Heart left ventricle (tissue), 16 donors: ENCODE measurements around the gene PLD6. TPM values are rescaled to one million over a fixed set of nuclear protein-coding genes. Genes with fewer than 3 reads are reported as not detected.

Experiments
- ATAC-seq, 4 donors: fragments of 200-7000 bp; cut with Tn5 transposase; one replicate each; pipeline ENCODE4 v1.9.1; 2020 to 2022; ENCODE audit warnings: moderate library complexity in 4 of 4, mild to moderate bottlenecking in 3 of 4, moderate number of reproducible peaks in 1 of 4
- DNase-seq, 5 donors: peaks; one replicate each; pipeline ENCODE4 v3.0.0-alpha.2; 2020
- H3K27ac ChIP-seq, 12 donors: fragments of 200-600 bp; sonication (generic) in 4 of 12; one replicate each; pipeline versions ENCODE4 v1.5.0 to v1.8.0; 2016 to 2022; ENCODE audit warnings: mild to moderate bottlenecking in 2 of 12
- H3K27me3 ChIP-seq, 9 donors: fragments of 200-600 bp; sonication (generic) in 2 of 9; one replicate each; pipeline versions ENCODE4 v1.5.1 to v1.8.0; 2016 to 2022; ENCODE audit warnings: mild to moderate bottlenecking in 3 of 9
- H3K36me3 ChIP-seq, 9 donors: fragments of 200-600 bp; sonication (generic) in 2 of 9; one replicate each; pipeline versions ENCODE4 v1.5.0 to v1.8.0; 2018 to 2022; ENCODE audit warnings: mild to moderate bottlenecking in 2 of 9
- H3K4me1 ChIP-seq, 12 donors: fragments of 200-600 bp; sonication (generic) in 4 of 12; one replicate each; pipeline versions ENCODE4 v1.5.0 to v1.8.0; 2016 to 2022; ENCODE audit warnings: mild to moderate bottlenecking in 3 of 12
- H3K4me3 ChIP-seq, 12 donors: fragments of 200-600 bp; sonication (generic) in 4 of 12; one replicate each; pipeline versions ENCODE4 v1.5.0 to v1.8.0; 2017 to 2022; ENCODE audit warnings: mild to moderate bottlenecking in 9 of 12, moderate library complexity in 4 of 12
- H3K9me3 ChIP-seq, 12 donors: fragments of 200-600 bp; sonication (generic) in 4 of 12; one replicate each; pipeline versions ENCODE4 v1.5.0 to v1.8.0; 2016 to 2022; ENCODE audit warnings: mild to moderate bottlenecking in 1 of 12
- CTCF ChIP-seq, 12 donors: fragments of 200-600 bp; sonication (generic) in 4 of 12; IDR thresholded peaks; one replicate each; pipeline versions ENCODE4 v1.5.0 to v1.8.0; 2018 to 2022; ENCODE audit warnings: antibody characterized with exemption in 12 of 12, mild to moderate bottlenecking in 5 of 12
- POLR2A ChIP-seq, 2 donors: fragments of 450-650 bp; IDR thresholded peaks; one replicate each; pipeline ENCODE4 v1.6.1; 2017; ENCODE audit warnings: antibody characterized with exemption in 2 of 2, mild to moderate bottlenecking in 2 of 2, moderate library complexity in 2 of 2
- WGBS, 4 donors: extraction: QIAGEN DNeasy Blood & Tissue Kit in 2 of 4; methylation state at CpG; one replicate each; pipeline versions ENCODE4 v1.1.5 to v1.1.7; 2013 to 2018; 5-methylcytosine and 5-hydroxymethylcytosine counted together
- intact Hi-C, 10 donors: fragments of 100-400 bp; cut with DNase I; formaldehyde crosslinking; loops; one replicate each; pipeline versions ENCODE4 v1.11.1 to v1.14.2; 2022
- polyA plus RNA-seq, 2 donors: library from polyadenylated mRNA; stranded (reverse); fragments of 200-250 nt; gene quantifications; one replicate each; pipeline ENCODE4 v1.2.3, GENCODE V29; 2013
- total RNA-seq, 9 donors: library from RNA; depleted of rRNA in 2 of 9; stranded (reverse); fragments of >200 nt in 2 of 9; fragmentation: NEBNext Ultra II Directional in 3 of 9; extraction: Animal tissue kit (Norgen Biotek cat#: 25700) in 3 of 9; gene quantifications; one replicate each; pipeline versions ENCODE4 v1.1.0 to v1.2.4, GENCODE V29; 2016 to 2023
- donor health status: ischemic (EF 13 %, LVEDD 7.1; RV severe dilation, severe dysfunction).
- donor health status: healthy with polysubstance abuse.
- donor health status: DM: no; HTN: yes; CAD: no.
- donor health status: DM: no; HTN: no; CAD: no.
- donor health status: ischemic (EF 25% LVEDD 6.9; RV normal size, moderate dysfunction).
- donor health status: ischemic (EF 25% LVEDD 5.7; RV mildly dilated, moderate dysfunction).
- donor health status: healthy.
- donor health status: DM: yes; HTN: yes; CAD: no.
- donor health status: ischemic (EF 35%, LVEDD 5.7; RV mildly dilated, moderate dysfunction).
- donor health status: nonischemic (EF 11% LVEDD 7.7; RV severe dilation, severe dysfunction).
- donor health status: DM: yes; HTN: yes; CAD: no.
- donor health status: PGD.
- donor health status: ischemic (EF 29% LVEDD 5.4; RV normal size, mild dysfunction).
- donor health status: nonischemic (EF 23%, LVEDD 6.1; RV moderate dilation, normal function).

Gene PLD6
- total and polyA plus RNA-seq, 11 donors: 3.8 to 11.8 (median 6.1) TPM

DNA sequence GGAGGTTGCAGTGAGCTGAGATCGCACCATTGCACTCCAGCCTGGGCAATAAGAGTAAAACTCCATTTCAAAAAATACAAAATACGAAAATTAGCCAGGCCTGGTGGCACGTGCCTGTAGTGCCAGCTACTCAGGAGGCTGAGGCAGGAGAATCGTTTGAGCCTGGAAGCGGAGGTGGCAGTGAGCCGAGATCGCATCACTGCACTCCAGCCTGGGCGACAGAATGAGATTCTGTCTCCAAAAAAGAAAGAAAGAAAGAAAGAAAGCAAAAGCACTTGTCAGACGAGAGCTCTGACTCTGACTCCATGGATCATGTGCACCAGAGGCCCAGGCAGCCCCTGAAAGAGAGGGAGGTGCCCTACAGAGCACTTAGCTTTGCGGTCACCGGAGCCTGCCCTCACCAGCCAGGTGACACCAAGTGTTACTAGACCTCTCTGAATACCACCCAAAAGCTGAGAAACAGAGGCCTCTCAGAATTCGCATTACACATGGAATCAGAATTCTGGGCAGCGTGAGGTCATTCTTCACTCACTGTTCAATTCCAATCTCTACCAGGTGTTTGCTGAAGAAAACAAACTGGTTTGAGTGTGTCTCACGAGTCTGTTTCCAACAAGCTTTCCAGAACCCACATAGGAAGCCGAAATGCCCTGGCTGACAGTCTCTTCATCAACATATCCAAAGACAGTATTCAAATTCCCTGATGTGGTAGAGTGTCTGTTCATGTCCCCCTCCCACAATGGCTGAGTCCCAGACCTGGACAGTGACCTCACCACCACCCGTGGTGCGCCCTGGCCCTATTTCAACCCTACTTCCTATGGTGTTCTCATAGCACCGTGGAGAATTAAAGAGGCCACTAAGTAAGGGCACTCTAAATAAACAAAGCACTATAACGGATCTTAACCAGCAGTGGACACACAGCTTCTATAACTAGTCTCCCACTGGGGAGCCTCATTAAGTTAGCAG lies 29.4 kb upstream of the PLD6 start:
- Histone ChIP-seq H3K27me3 (no peaks in the 10 kb centered on the region), H3K9me3 (no peaks in the 10 kb centered on the region), H3K4me1 (peaks cover 0 to 60% (median 33%) of the 10 kb centered on the region in 12 donors), H3K4me3 (peak overlapping the region in 11 of 12 donors; percentile 77 to 100 (median 96)), H3K36me3 (peaks cover 0 to 26% (median 22%) of the 10 kb centered on the region in 9 donors), H3K27ac (peak overlapping the region in 11 of 12 donors; percentile 22 to 99 (median 95))
- intact Hi-C loops: loop anchor here in 5 of 10 donors (2.0 to 10.0 kb wide), 8 partner anchors 47 to 233 kb away; partner anchors contain the start of gene COPS3 (in 1 of the 5)
- WGBS, 4 donors: 45 to 51% (median 49%) methylated on average over 19 of the region's 19 CpGs
- peak in 3 of 4 donors; percentile 3 to 21 (median 6) for ATAC-seq
- no peak for DNase-seq
- TF ChIP-seq POLR2A (IDR thresholded peaks at IDR 0.05): no peak
- TF ChIP-seq CTCF (IDR thresholded peaks at IDR 0.05): no peak

GRCh38 chr17:17232303-17232621 lies 26.1 kb upstream of the PLD6 start:
- H3K4me1 ChIP-seq: peaks cover 0 to 74% (median 44%) of the 10 kb centered on the region in 12 donors
- intact Hi-C loops: loop anchor here in 2 of 10 donors (10.0 kb wide), 2 partner anchors 47 to 87 kb away; no protein-coding TSS in a partner anchor
- DNase-seq: no peak

GRCh38 chr17:17231621-17232302 lies 25.6 kb upstream of the PLD6 start:
- no peaks in the 10 kb centered on the region for H3K9me3 ChIP-seq
- ATAC-seq: no peak
- H3K36me3 ChIP-seq: peaks cover 0 to 62% (median 59%) of the 10 kb centered on the region in 9 donors
- DNase-seq: peak in 1 of 5 donors; percentile 20
- H3K27me3 ChIP-seq: no peaks in the 10 kb centered on the region
- TF ChIP-seq POLR2A (IDR thresholded peaks at IDR 0.05) (no peak), CTCF (IDR thresholded peaks at IDR 0.05) (no peak)
- H3K27ac ChIP-seq: peak overlapping the region in 3 of 12 donors; percentile 19 to 66 (median 34)
- WGBS, 4 donors: 56 to 67% (median 62%) methylated on average over 15 to 16 of the region's 16 CpGs
- peaks cover 0 to 74% (median 44%) of the 10 kb centered on the region in 12 donors for H3K4me1 ChIP-seq
- intact Hi-C loops: loop anchor here in 2 of 10 donors (10.0 kb wide), 2 partner anchors 47 to 87 kb away; no protein-coding TSS in a partner anchor
- H3K4me3 ChIP-seq: no peak overlapping the region

More at GRCh38 chr17:17232303-17232621, 26.1 kb upstream of the PLD6 start:
- no peak for TF ChIP-seq POLR2A (IDR thresholded peaks at IDR 0.05)
- no peak for TF ChIP-seq CTCF (IDR thresholded peaks at IDR 0.05)
- H3K4me3 ChIP-seq: no peak overlapping the region
- no peaks in the 10 kb centered on the region for H3K27me3 ChIP-seq
- WGBS, 4 donors: 47 to 58% (median 53%) methylated on average over 11 of the region's 11 CpGs
- peaks cover 0 to 57% (median 54%) of the 10 kb centered on the region in 9 donors for H3K36me3 ChIP-seq
- H3K9me3 ChIP-seq: no peaks in the 10 kb centered on the region
- ATAC-seq: no peak
- H3K27ac ChIP-seq: peak overlapping the region in 6 of 12 donors; percentile 6 to 66 (median 25)
